GM23248 (cell line): Measurements from ENCODE around the gene CDH13. TPM values are rescaled to one million over a fixed set of nuclear protein-coding genes. Genes with fewer than 3 reads are reported as not detected.
A peak's percentile ranks its signal among the peaks of the same experiment; 100 is the strongest.

Experiments used
- DNase-seq: peaks from one replicate; pipeline ENCODE4 v3.0.0-alpha.2; 2015
- H2AFZ ChIP-seq: fragments of 200-600 bp; sonication (generic); 2 replicates; pipeline ENCODE4 v1.6.1; 2016; ENCODE audit warnings: antibody characterized with exemption
- H3F3A ChIP-seq: fragments of 200-600 bp; sonication (generic); 2 replicates; pipeline ENCODE4 v1.6.1; 2016; ENCODE audit warnings: mild to moderate bottlenecking, antibody characterized with exemption, mixed run types; ENCODE audit not compliant: insufficient read depth
- H3K27ac ChIP-seq: fragments of 200-600 bp; sonication (generic); 2 replicates; pipeline ENCODE4 v1.5.1; 2016; ENCODE audit warnings: mild to moderate bottlenecking
- H3K27me3 ChIP-seq: fragments of 200-600 bp; sonication (generic); replicated peaks from 2 replicates; pipeline ENCODE4 v1.6.1; 2016; ENCODE audit warnings: mild to moderate bottlenecking; ENCODE audit not compliant: insufficient read depth
- H3K36me3 ChIP-seq: fragments of 200-600 bp; sonication (generic); 2 replicates; pipeline ENCODE4 v1.6.1; 2016; ENCODE audit warnings: low read depth, mild to moderate bottlenecking
- H3K4me1 ChIP-seq: fragments of 200-600 bp; sonication (generic); 2 replicates; pipeline ENCODE4 v1.6.1; 2016; ENCODE audit warnings: mild to moderate bottlenecking; ENCODE audit not compliant: insufficient read depth
- H3K4me2 ChIP-seq: fragments of 200-600 bp; sonication (generic); one replicate; pipeline ENCODE4 v1.6.1; 2016; ENCODE audit warnings: mild to moderate bottlenecking; ENCODE audit not compliant: unreplicated experiment
- H3K4me3 ChIP-seq: fragments of 200-600 bp; sonication (generic); 2 replicates; pipeline ENCODE4 v1.5.1; 2016; ENCODE audit warnings: mild to moderate bottlenecking
- H3K79me2 ChIP-seq: fragments of 200-600 bp; sonication (generic); 2 replicates; pipeline ENCODE4 v1.6.1; 2016; ENCODE audit warnings: mild to moderate bottlenecking; ENCODE audit not compliant: insufficient read depth
- H3K9ac ChIP-seq: fragments of 200-600 bp; sonication (generic); 2 replicates; pipeline ENCODE4 v1.6.1; 2016; ENCODE audit warnings: mild to moderate bottlenecking
- H3K9me2 ChIP-seq: fragments of 200-600 bp; sonication (generic); 2 replicates; pipeline ENCODE4 v1.6.1; 2016; ENCODE audit warnings: mixed run types, mild to moderate bottlenecking, moderate library complexity; ENCODE audit not compliant: insufficient read depth
- H3K9me3 ChIP-seq: fragments of 200-600 bp; sonication (generic); one replicate; pipeline ENCODE4 v1.6.1; 2017; ENCODE audit warnings: low read depth
- H4K20me1 ChIP-seq: fragments of 200-600 bp; sonication (generic); 2 replicates; pipeline ENCODE4 v1.6.0; 2016; ENCODE audit not compliant: insufficient read depth
- EZH2 ChIP-seq: fragments of 200-600 bp; sonication (generic); IDR thresholded peaks from 2 replicates; pipeline ENCODE4 v1.6.1; 2018; ENCODE audit warnings: antibody characterized with exemption, mild to moderate bottlenecking; ENCODE audit not compliant: insufficient read depth, poor library complexity, severe bottlenecking
- EZH2phosphoT487 ChIP-seq: fragments of 200-600 bp; sonication (generic); IDR thresholded peaks from 2 replicates; pipeline ENCODE4 v1.6.1; 2018; ENCODE audit warnings: antibody characterized with exemption, moderate library complexity, mild to moderate bottlenecking, low read depth; ENCODE audit not compliant: insufficient read depth
- WGBS, 2 experiments: methylation state at CpG; one replicate each; pipeline ENCODE4 v1.1.6; 2015 to 2017; ENCODE audit warnings: low lambda C conversion rate in 2 of 2, low coverage in 1 of 2; ENCODE audit errors: missing lambda C conversion rate in 2 of 2; 5-methylcytosine and 5-hydroxymethylcytosine counted together
- in situ Hi-C: fragments of 300-500 bp; cut with MboI; formaldehyde crosslinking; loops from 2 replicates; pipeline ENCODE4 v1.15.0; 2020
- polyA plus RNA-seq: library from polyadenylated mRNA; unstranded; fragments of >200 nt; fragmentation: Nextera tagmentation; extraction: Ambion mirVana; gene quantifications from 2 replicates; pipeline ENCODE4 v1.2.1, GENCODE V29; 2016
- total RNA-seq: library from RNA; depleted of rRNA; stranded (reverse); fragments of >200 nt; shearing (Covaris generic); gene quantifications from 2 replicates; pipeline ENCODE4 v1.2.3, GENCODE V29; 2014

CDH13 gene
- total and polyA plus RNA-seq, 2 experiments from 2014 or later, result 51.0 to 52.8 TPM

- Histone ChIP-seq H3K9ac (no peak overlapping the region), H3K4me2 (no peak overlapping the region), H3F3A (peaks cover 40% of the 10 kb centered on the region), H3K9me2 (no peaks in the 10 kb centered on the region), H3K79me2 (0 out of 2 replicates have a peak, but pooled peaks cover 4% of the 10 kb centered on the region), H3K36me3 (no peaks in the 10 kb centered on the region), H4K20me1 (no peaks in the 10 kb centered on the region), H3K4me1 (peaks cover 40% of the 10 kb centered on the region), H3K4me3 (no peak overlapping the region), H2AFZ (no peak overlapping the region), H3K27me3 (no peaks in the 10 kb centered on the region), H3K27ac (no peak overlapping the region), H3K9me3 (no peaks in the 10 kb centered on the region)
- TF ChIP-seq EZH2phosphoT487 (no peak), EZH2 (no peak)
- in situ Hi-C loops, result no loop called here
- WGBS, 2 experiments, result 82% methylated on average over 1 of the region's 1 CpG
- DNase-seq, result no peak
Measured at GRCh38 chr16:82695806-82696205, 69.0 kb downstream of the CDH13 start.

- peak overlapping the region; percentile 70 for H3K9ac ChIP-seq
Measured at GRCh38 chr16:82699260-82699659, 72.5 kb downstream of the CDH13 start.

GRCh38 chr16:82699711-82700495, 73.1 kb downstream of the CDH13 start:
- in situ Hi-C loops, result no loop called here
- peak overlapping the region; percentile 54 for H3K4me2 ChIP-seq
- H3K27me3 ChIP-seq, result no peaks in the 10 kb centered on the region
- no peaks in the 10 kb centered on the region for H3K9me2 ChIP-seq
- no peaks in the 10 kb centered on the region for H3K36me3 ChIP-seq
- no peak overlapping the region for H3K4me3 ChIP-seq
- WGBS, 2 experiments, result 35 to 37% methylated on average over 9 of the region's 9 CpGs
- peaks cover 38% of the 10 kb centered on the region for H3F3A ChIP-seq
- H3K27ac ChIP-seq, result peak overlapping the region; percentile 90
- H4K20me1 ChIP-seq, result no peaks in the 10 kb centered on the region
- 0 out of 2 replicates have a peak, but pooled peaks cover 4% of the 10 kb centered on the region for H3K79me2 ChIP-seq
- H3K4me1 ChIP-seq, result peaks cover 37% of the 10 kb centered on the region
- DNase-seq, result peak; percentile 90
- H3K9me3 ChIP-seq, result no peaks in the 10 kb centered on the region
- peak overlapping the region; percentile 80 for H2AFZ ChIP-seq
- H3K9ac ChIP-seq, result peak overlapping the region; percentile 70
- no peak for TF ChIP-seq EZH2phosphoT487

More at GRCh38 chr16:82699260-82699659, 72.5 kb downstream of the CDH13 start:
- H3K4me3 ChIP-seq, result no peak overlapping the region
- peaks cover 44% of the 10 kb centered on the region for H3F3A ChIP-seq
- no peaks in the 10 kb centered on the region for H3K27me3 ChIP-seq
- TF ChIP-seq EZH2 (no peak), EZH2phosphoT487 (no peak)
- WGBS, 2 experiments, result 73 to 79% methylated on average over 3 of the region's 3 CpGs
- no peaks in the 10 kb centered on the region for H3K9me2 ChIP-seq
- in situ Hi-C loops, result no loop called here
- 0 out of 2 replicates have a peak, but pooled peaks cover 4% of the 10 kb centered on the region for H3K79me2 ChIP-seq
- peak; percentile 24 for DNase-seq
- H2AFZ ChIP-seq, result peak overlapping the region; percentile 80
- H3K27ac ChIP-seq, result peak overlapping the region; percentile 90
- H4K20me1 ChIP-seq, result no peaks in the 10 kb centered on the region
- H3K4me1 ChIP-seq, result peaks cover 44% of the 10 kb centered on the region
- peak overlapping the region; percentile 54 for H3K4me2 ChIP-seq
- no peaks in the 10 kb centered on the region for H3K36me3 ChIP-seq
- no peaks in the 10 kb centered on the region for H3K9me3 ChIP-seq

GRCh38 chr16:82700541-82701235, 73.9 kb downstream of the CDH13 start:
- Histone ChIP-seq H2AFZ (no peak overlapping the region), H3K9ac (no peak overlapping the region), H3K4me2 (peak overlapping the region; percentile 66), H4K20me1 (no peaks in the 10 kb centered on the region), H3K4me1 (peaks cover 31% of the 10 kb centered on the region), H3K36me3 (no peaks in the 10 kb centered on the region), H3K9me2 (no peaks in the 10 kb centered on the region), H3K27me3 (no peaks in the 10 kb centered on the region), H3K27ac (peak overlapping the region; percentile 52), H3K79me2 (0 out of 2 replicates have a peak, but pooled peaks cover 4% of the 10 kb centered on the region), H3K9me3 (no peaks in the 10 kb centered on the region), H3K4me3 (no peak overlapping the region), H3F3A (peaks cover 31% of the 10 kb centered on the region)
- DNase-seq, result peak; percentile 64
- TF ChIP-seq EZH2 (no peak), EZH2phosphoT487 (no peak)
- in situ Hi-C loops, result no loop called here
- WGBS, 2 experiments, result 80 to 100% methylated on average over 1 to 5 of the region's 5 CpGs
